ENCODE results near the gene CCM2. TPM values are rescaled to one million over a fixed set of nuclear protein-coding genes. Genes with fewer than 3 reads are reported as not detected.

The CCM2 gene
- total RNA-seq, 1 donor from 2014 or later, result 33.8 TPM

DNA sequence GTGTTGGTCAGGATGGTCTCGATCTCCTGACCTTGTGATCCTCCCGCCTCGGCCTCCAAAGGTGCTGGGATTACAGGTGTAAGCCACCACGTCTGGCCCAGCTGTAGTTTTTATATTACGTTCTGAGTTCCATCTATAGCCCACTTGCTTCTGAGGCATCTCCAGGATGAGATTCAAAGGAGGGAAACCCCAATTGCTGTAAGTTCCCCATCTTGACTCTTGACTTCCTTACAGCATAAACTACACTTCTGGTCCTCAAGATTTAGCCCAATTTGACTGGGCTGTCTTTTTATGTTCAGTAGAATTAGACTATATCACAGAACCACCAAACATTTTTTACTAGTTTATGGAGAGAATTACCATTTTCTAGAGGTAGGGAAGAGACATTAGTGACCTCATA, 44.3 kb downstream of the CCM2 start:
- Mint-ChIP-seq H3K4me3 (no peak overlapping the region), H3K27me3 (no peaks in the 10 kb centered on the region), H3K9me3 (no peaks in the 10 kb centered on the region), H3K36me3 (peaks cover 25% of the 10 kb centered on the region), H3K27ac (no peak overlapping the region), H3K4me1 (ENCODE audit: unreplicated experiment) (no peaks in the 10 kb centered on the region)
- TF ChIP-seq, protein P1, sequence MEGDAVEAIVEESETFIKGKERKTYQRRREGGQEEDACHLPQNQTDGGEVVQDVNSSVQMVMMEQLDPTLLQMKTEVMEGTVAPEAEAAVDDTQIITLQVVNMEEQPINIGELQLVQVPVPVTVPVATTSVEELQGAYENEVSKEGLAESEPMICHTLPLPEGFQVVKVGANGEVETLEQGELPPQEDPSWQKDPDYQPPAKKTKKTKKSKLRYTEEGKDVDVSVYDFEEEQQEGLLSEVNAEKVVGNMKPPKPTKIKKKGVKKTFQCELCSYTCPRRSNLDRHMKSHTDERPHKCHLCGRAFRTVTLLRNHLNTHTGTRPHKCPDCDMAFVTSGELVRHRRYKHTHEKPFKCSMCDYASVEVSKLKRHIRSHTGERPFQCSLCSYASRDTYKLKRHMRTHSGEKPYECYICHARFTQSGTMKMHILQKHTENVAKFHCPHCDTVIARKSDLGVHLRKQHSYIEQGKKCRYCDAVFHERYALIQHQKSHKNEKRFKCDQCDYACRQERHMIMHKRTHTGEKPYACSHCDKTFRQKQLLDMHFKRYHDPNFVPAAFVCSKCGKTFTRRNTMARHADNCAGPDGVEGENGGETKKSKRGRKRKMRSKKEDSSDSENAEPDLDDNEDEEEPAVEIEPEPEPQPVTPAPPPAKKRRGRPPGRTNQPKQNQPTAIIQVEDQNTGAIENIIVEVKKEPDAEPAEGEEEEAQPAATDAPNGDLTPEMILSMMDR (conservative IDR thresholded peaks at IDR 0.05), result no peak
- DNase-seq (ENCODE audit: extremely low spot score, unreplicated experiment), result no peak

DNA sequence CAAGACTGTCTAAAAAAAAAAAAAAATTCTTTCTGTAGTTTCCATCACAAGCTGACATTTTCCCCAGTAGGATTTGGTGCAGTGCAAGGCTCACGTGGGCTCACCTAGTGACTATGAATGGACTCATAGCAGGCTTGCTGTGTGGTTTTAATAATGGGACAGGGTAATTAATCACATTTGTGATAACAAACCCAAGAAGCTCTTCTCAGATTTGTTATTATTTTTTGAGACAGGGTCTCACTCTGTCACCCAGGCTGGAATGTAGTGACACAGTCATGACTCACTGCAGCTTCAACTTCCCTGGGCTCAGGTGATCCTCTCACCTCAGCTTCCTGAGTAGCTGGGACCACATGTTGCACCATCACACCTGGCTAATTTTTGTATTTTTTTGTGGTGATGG, 48.7 kb downstream of the CCM2 start:
- no peaks in the 10 kb centered on the region for H3K27me3 Mint-ChIP-seq
- no peaks in the 10 kb centered on the region for H3K9me3 Mint-ChIP-seq
- H3K4me1 Mint-ChIP-seq (ENCODE audit: unreplicated experiment), result no peaks in the 10 kb centered on the region
- H3K27ac Mint-ChIP-seq, result no peak overlapping the region
- no peak for DNase-seq (ENCODE audit: extremely low spot score, unreplicated experiment)
- peaks cover 13% of the 10 kb centered on the region for H3K36me3 Mint-ChIP-seq
- TF ChIP-seq, protein P1 (conservative IDR thresholded peaks at IDR 0.05), result no peak
- no peak overlapping the region for H3K4me3 Mint-ChIP-seq

DNA sequence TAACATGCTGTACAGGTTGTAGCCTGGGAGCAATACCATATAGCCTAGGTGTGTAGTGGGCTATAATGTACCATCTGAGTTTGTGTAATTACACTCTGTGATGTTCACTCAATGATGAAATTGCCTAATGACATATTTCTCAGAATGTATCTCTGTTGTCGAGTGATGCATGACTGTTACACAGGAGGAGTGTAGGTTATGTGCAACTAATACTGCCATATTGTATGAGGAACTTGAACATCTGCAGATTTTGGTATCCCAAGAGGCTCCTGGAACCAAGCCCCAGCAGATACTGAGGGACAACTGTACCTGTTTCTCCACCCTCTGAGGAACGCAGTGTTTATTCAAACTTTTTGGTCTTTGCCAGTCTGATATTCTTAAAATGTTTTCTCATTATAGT, 50.2 kb downstream of the CCM2 start:
- Mint-ChIP-seq H3K27me3 (no peaks in the 10 kb centered on the region), H3K4me1 (ENCODE audit: unreplicated experiment) (no peaks in the 10 kb centered on the region), H3K36me3 (peaks cover 20% of the 10 kb centered on the region), H3K27ac (no peak overlapping the region), H3K9me3 (no peaks in the 10 kb centered on the region), H3K4me3 (no peak overlapping the region)
- TF ChIP-seq, protein P1 (conservative IDR thresholded peaks at IDR 0.05), result no peak
- DNase-seq (ENCODE audit: extremely low spot score, unreplicated experiment), result no peak

DNA sequence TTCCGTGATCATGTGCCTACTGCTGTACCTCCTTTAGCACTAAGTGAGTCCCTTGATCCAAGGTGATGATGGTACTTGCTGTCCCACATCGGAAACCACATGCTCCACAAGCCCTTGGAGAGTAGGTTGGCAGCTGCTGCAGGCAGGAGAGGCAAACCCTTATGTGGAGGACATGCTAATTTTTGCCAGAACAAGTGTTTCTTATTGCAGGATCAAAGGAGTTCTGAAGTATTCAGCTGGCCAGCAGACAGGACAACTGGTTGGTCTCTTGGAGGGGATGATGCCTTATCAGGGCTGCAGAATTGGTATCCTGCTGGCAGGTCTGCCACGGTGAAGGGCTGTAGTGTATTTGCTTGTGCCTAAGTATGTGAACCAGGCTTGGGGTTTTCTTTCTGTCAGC, 52.0 kb downstream of the CCM2 start:
- Mint-ChIP-seq H3K4me1 (ENCODE audit: unreplicated experiment) (no peaks in the 10 kb centered on the region), H3K4me3 (no peak overlapping the region), H3K27ac (no peak overlapping the region), H3K36me3 (peaks cover 19% of the 10 kb centered on the region), H3K9me3 (peaks cover 3% of the 10 kb centered on the region), H3K27me3 (no peaks in the 10 kb centered on the region)
- TF ChIP-seq, protein P1 (conservative IDR thresholded peaks at IDR 0.05), result no peak
- DNase-seq (ENCODE audit: extremely low spot score, unreplicated experiment), result no peak

DNA sequence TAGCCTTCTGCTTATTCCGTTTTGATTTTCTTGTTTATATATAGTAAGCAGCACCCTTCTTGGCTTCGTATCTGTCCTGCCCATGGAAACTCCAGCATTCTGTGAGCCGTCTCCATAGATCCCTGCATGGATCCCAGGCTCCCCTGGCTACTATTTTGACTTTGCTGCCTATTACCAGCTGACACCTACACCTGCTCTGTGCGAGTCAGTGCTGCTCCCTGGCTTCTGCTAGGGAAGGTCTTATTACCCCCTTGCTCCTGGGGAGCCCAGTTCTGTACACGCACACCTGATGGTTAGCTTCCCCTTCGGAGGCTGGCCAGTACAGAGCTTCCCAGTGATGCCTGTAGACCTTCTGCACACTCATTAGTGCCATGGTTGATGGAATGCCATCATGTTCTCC, 53.4 kb downstream of the CCM2 start:
- Mint-ChIP-seq H3K9me3 (peaks cover 3% of the 10 kb centered on the region), H3K27me3 (no peaks in the 10 kb centered on the region), H3K4me1 (ENCODE audit: unreplicated experiment) (no peaks in the 10 kb centered on the region), H3K4me3 (no peak overlapping the region), H3K36me3 (peaks cover 19% of the 10 kb centered on the region), H3K27ac (no peak overlapping the region)
- DNase-seq (ENCODE audit: extremely low spot score, unreplicated experiment), result no peak
- TF ChIP-seq, protein P1 (conservative IDR thresholded peaks at IDR 0.05), result no peak

DNA sequence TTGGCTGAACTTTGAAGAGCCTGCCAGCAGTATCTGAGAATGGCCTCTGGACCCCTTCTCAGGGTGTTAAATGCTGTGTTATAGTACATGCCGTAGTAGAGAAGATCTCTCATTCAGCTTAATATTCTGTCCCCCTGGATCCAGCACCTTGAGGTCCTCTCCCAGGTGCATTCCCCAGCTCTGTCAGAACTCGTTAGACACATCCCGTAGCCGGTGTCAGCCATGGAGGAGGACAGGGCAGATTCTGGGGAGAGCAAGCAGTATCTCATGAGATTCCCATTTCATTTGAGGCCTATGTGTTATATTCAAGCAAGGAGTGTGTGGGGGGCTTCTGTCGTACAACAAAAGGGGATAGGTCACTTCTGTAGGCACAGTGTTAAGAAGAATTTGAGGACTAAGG, 53.9 kb downstream of the CCM2 start:
- TF ChIP-seq, protein P1 (conservative IDR thresholded peaks at IDR 0.05), result no peak
- H3K4me3 Mint-ChIP-seq, result no peak overlapping the region
- H3K27me3 Mint-ChIP-seq, result no peaks in the 10 kb centered on the region
- H3K9me3 Mint-ChIP-seq, result peaks cover 3% of the 10 kb centered on the region
- no peak overlapping the region for H3K27ac Mint-ChIP-seq
- H3K36me3 Mint-ChIP-seq, result peaks cover 19% of the 10 kb centered on the region
- no peaks in the 10 kb centered on the region for H3K4me1 Mint-ChIP-seq (ENCODE audit: unreplicated experiment)
- no peak for DNase-seq (ENCODE audit: extremely low spot score, unreplicated experiment)

All from type B pancreatic cell (in vitro differentiated cells).